AG09309 (cell line): ENCODE measurements around the gene TLE7.

Source experiments
- DNase-seq: peaks from one replicate; pipeline ENCODE4 v3.0.0-alpha.2; 2010; ENCODE audit warnings: low read depth
- H3K4me3 ChIP-seq: 2 replicates; pipeline ENCODE4 v1.5.1; 2011; ENCODE audit warnings: mild to moderate bottlenecking, low read depth, low read length, moderate library complexity; ENCODE audit not compliant: control insufficient read depth
- CTCF ChIP-seq: IDR thresholded peaks from 2 replicates; pipeline ENCODE4 v1.5.1; 2011; ENCODE audit warnings: mild to moderate bottlenecking, low read depth, low read length, inconsistent platforms; ENCODE audit not compliant: insufficient read depth, control insufficient read depth; ENCODE audit errors: missing control alignments

The TLE7 gene

GRCh38 chr16:71425746-71426068 lies 16.1 kb downstream of the TLE7 start:
- no peak overlapping the region for H3K4me3 ChIP-seq
- TF ChIP-seq CTCF = no peak
- no peak for DNase-seq

DNA sequence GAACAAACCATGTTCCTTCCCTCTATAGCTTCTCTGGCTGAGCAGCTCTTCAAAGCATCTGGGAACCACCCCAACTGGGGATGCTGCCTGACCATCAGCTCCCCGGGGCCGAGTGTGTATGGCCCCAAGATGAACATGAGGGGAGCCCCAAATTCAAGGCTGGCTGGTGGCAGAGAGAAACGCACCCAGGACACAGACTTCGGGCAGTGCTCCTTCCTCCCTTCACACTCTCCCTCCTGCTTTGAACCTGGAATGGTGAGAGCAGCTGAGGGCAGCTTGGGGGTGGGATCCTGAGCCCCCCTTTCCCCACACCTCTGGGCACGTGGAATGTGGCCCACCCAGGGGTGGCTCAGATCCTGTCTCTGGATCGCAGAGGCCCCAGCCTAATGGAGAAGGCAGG lies 17.2 kb downstream of the TLE7 start:
- H3K4me3 ChIP-seq = no peak overlapping the region
- no peak for TF ChIP-seq CTCF
- DNase-seq = no peak

DNA sequence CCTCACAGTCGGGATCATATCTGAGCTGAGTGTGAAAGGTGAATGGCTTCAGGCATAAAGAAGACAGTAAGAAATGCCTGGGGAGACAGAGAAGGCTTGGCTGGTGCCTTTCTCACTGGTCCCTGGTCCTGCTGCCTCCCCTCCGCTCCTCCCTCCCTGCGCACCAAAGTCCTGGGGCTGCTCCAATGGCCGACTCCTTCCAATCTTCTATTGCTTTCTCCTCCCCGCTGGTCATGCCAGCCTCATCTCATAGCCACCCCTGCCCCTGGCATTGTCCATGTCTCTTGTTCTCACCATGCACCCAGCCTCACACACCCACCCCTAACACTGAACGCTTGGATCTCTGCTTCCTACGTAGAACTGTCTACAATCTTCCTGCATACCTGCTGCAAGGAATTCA lies 18.0 kb downstream of the TLE7 start:
- no peak for DNase-seq
- TF ChIP-seq CTCF = no peak
- no peak overlapping the region for H3K4me3 ChIP-seq

DNA sequence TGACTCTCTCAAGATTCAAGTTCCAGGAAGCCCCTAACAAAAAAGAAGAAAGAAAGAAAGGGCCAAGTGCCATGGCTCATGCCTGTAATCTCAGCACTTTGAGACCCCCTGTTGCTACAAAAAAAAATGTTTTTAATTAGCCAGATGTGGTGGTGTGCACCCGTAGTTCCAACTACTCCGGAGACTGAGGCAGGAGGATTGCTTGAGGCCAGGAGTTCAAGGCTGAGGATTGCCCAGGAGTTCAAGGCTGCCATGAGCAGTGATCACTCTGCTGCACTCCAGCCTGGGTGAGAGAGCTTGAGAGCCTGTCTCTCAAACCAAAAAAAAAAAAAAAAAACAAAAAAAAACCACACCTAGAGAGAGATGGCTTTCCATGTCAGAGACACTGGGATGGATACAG lies 18.8 kb downstream of the TLE7 start:
- H3K4me3 ChIP-seq = no peak overlapping the region
- TF ChIP-seq CTCF = no peak
- no peak for DNase-seq

DNA sequence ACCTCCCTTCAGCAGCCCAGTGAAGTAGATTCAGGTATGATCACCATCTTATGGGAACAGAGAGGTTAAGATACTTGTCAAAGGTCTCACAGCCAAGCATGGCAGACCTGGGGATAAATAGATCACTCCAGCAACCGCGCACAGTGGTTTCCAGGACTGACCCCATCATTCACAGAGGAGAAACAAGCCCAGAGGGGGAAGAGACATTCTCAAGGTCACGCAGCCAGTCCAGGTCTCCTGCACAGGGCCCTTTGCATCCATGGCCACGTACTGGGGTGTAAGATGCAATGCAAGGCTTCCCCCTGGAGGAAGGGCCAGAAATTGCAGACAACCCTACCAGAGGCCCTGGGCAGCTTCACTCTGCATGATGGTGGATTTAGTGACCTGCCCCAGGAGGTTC lies 19.9 kb downstream of the TLE7 start:
- peak; percentile 41 for TF ChIP-seq CTCF
- DNase-seq = no peak
- no peak overlapping the region for H3K4me3 ChIP-seq

DNA sequence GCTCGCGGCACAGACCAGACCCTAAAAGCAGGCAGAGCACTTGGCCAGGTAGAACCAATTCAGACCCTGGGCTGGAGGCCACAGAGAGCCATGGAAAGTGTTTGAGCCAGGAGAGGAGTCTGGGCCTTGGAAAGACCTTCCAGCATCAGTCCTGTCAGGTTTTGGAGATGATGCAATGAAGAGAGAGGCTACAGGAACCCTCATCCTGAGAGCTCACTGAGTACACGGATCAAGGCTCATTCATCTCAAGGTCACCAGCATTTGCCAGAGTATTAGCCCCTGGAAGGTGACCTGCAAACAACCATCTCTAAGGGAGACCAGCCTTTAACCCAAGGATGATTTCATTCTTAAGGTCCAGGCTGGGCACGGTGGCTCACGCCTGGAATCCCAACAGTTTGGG lies 27.8 kb downstream of the TLE7 start:
- no peak for TF ChIP-seq CTCF
- no peak for DNase-seq
- no peak overlapping the region for H3K4me3 ChIP-seq

DNA sequence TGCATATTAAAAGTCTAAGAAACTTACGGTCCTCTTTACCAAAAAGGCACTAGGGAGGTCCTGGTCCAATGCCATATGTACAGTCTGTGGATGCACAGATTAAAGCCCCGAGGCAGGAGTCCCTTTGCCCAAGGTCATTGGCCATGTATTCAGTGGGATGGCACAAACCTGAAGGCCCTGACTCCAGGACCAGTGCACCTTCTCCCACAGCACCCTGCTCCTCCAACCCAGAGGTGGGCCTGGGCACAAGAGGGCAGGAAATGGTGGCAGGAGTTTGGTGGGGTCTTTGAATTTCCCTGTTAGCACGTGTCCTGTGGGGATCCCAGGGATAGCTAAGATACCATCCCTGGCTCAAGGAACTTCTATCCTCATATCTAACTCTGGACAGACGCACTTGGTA lies 28.5 kb downstream of the TLE7 start:
- no peak overlapping the region for H3K4me3 ChIP-seq
- no peak for TF ChIP-seq CTCF
- no peak for DNase-seq
